ENCODE results near the gene PGBD4. TPM values are rescaled to one million over a fixed set of nuclear protein-coding genes. Genes with fewer than 3 reads are reported as not detected.

Gene PGBD4
- total RNA-seq, 1 donor from 2014 or later: 2.0 TPM

DNA sequence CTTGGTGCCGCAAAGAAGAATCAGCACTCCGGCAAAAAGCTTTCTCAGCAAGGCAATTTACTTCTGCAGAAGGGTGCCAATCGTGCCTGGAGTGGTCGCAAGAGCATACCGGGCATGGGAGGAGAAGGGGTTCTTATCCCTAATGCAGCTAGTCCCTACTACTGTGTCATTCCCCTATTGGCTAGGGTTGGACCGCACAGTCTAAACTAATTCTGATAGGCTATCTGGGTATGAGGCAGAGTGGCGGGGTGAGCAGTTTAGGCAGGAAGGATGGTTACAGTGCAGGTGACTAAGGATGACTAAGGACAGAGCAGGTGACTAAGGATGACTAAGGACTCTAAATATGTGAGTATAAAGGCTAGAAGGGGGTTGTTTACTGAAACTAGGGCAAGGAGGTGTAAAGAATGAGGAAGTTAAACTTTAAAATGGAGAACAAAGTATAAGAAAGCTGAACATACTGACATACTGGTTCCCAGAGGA is 52.9 kb downstream of the PGBD4 start:
- TF ChIP-seq CTCF (IDR thresholded peaks at IDR 0.05): no peak
- peaks cover 67% of the 10 kb centered on the region for H3K36me3 Mint-ChIP-seq (ENCODE audit: unreplicated experiment)
- no peak for DNase-seq (ENCODE audit: extremely low spot score, unreplicated experiment)
- H3K4me1 Mint-ChIP-seq (ENCODE audit: unreplicated experiment): no peaks in the 10 kb centered on the region
- no peak overlapping the region for H3K4me3 Mint-ChIP-seq (ENCODE audit: unreplicated experiment)
- H3K27me3 Mint-ChIP-seq (ENCODE audit: unreplicated experiment): no peaks in the 10 kb centered on the region
- H3K27ac Mint-ChIP-seq (ENCODE audit: unreplicated experiment): no peak overlapping the region
- H3K9me3 Mint-ChIP-seq (ENCODE audit: unreplicated experiment): peaks cover 21% of the 10 kb centered on the region

- no peaks in the 10 kb centered on the region for H3K27me3 Mint-ChIP-seq (ENCODE audit: unreplicated experiment)
- peaks cover 28% of the 10 kb centered on the region for H3K9me3 Mint-ChIP-seq (ENCODE audit: unreplicated experiment)
- peaks cover 68% of the 10 kb centered on the region for H3K36me3 Mint-ChIP-seq (ENCODE audit: unreplicated experiment)
- TF ChIP-seq CTCF (IDR thresholded peaks at IDR 0.05): no peak
- no peak for DNase-seq (ENCODE audit: extremely low spot score, unreplicated experiment)
- no peaks in the 10 kb centered on the region for H3K4me1 Mint-ChIP-seq (ENCODE audit: unreplicated experiment)
- no peak overlapping the region for H3K27ac Mint-ChIP-seq (ENCODE audit: unreplicated experiment)
- no peak overlapping the region for H3K4me3 Mint-ChIP-seq (ENCODE audit: unreplicated experiment)
Measured at GRCh38 chr15:34155859-34156258, 54.0 kb downstream of the PGBD4 start.

Other genes starting within 250 kb of the PGBD4 start
- gene CHRM5, start 133.6 kb upstream of the PGBD4 start, total RNA-seq: not detected in 2 replicates
- 12.5 and 14.8 TPM in 2 replicates for gene AVEN, start 62.9 kb upstream of the PGBD4 start, total RNA-seq
- 84.9 and 89.9 TPM in 2 replicates for gene EMC7, start 221 bp upstream of the PGBD4 start, total RNA-seq
- gene KATNBL1, start 108.0 kb downstream of the PGBD4 start, total RNA-seq: 39.1 and 42.7 TPM in 2 replicates
- 108 and 112 TPM in 2 replicates for gene EMC4, start 122.9 kb downstream of the PGBD4 start, total RNA-seq
- gene SLC12A6, start 235.7 kb downstream of the PGBD4 start, total RNA-seq: 52.3 and 58.7 TPM in 2 replicates
- 200 and 205 TPM in 2 replicates for gene NOP10, start 241.1 kb downstream of the PGBD4 start, total RNA-seq
- not detected in 2 replicates for gene NUTM1, start 241.2 kb downstream of the PGBD4 start, total RNA-seq

Data from osteocyte (in vitro differentiated cells).